CD4-positive, alpha-beta T cell (primary cell): Measurements from ENCODE around the gene TMEM235. TPM values are rescaled to one million over a fixed set of nuclear protein-coding genes. Genes with fewer than 3 reads are reported as not detected.

ENCODE experiments used
- ATAC-seq: fragments of 200-7000 bp; cut with Tn5 transposase; one replicate; pipeline ENCODE4 v1.10.0; 2022; ENCODE audit warnings: mild to moderate bottlenecking; ENCODE audit not compliant: poor library complexity
- CTCF ChIA-PET: fragments of 350-600 bp; sonication (Branson Sonifier 250); formaldehyde crosslinking; loops from one replicate; lab custom pipeline; 2021; ENCODE audit warnings: antibody characterized with exemption, inconsistent platforms; lab: Charles Lee
- POLR2A ChIA-PET: fragments of 350-600 bp; sonication (Branson Sonifier 250); formaldehyde crosslinking; loops from one replicate; lab custom pipeline; 2021; ENCODE audit warnings: antibody characterized with exemption, inconsistent platforms; lab: Charles Lee
- DNase-seq, 14 experiments: peaks; one replicate each; pipeline ENCODE4 v3.0.0-alpha.2; 2013 to 2020; ENCODE audit warnings: mixed read lengths in 2 of 14
- H3K27ac ChIP-seq, 2 donors: one replicate each; pipeline versions ENCODE4 v1.5.1 to v1.7.0; 2013; ENCODE audit warnings: low read length in 2 of 2, low read depth in 1 of 2, mild to moderate bottlenecking in 1 of 2
- H3K27me3 ChIP-seq, 2 experiments: 1 replicate in 1 of 2; 2 replicates in 1 of 2; pipeline versions ENCODE4 v1.6.1 to v1.7.0; 2013; ENCODE audit warnings: low read length in 2 of 2, control low read depth in 1 of 2, mild to moderate bottlenecking in 1 of 2, moderate library complexity in 1 of 2; ENCODE audit not compliant: insufficient read depth in 2 of 2, control insufficient read depth in 1 of 2
- H3K36me3 ChIP-seq: one replicate; pipeline ENCODE4 v1.6.1; 2013; ENCODE audit warnings: low read length, control low read depth; ENCODE audit not compliant: insufficient read depth
- H3K4me1 ChIP-seq: one replicate; pipeline ENCODE4 v1.6.1; 2013; ENCODE audit warnings: low read length, control low read depth; ENCODE audit not compliant: insufficient read depth
- H3K4me3 ChIP-seq: one replicate; pipeline ENCODE4 v1.5.1; 2013; ENCODE audit warnings: mild to moderate bottlenecking, low read length, moderate library complexity
- H3K9me3 ChIP-seq, 2 experiments: 1 replicate in 1 of 2; 2 replicates in 1 of 2; pipeline versions ENCODE4 v1.6.1 to v1.7.0; 2013; ENCODE audit warnings: low read length in 2 of 2, mild to moderate bottlenecking in 2 of 2, control low read depth in 1 of 2, moderate library complexity in 1 of 2; ENCODE audit not compliant: control insufficient read depth in 1 of 2, insufficient read depth in 1 of 2
- H3K27ac Mint-ChIP-seq: one replicate; pipeline ENCODE4 v1.8.0; 2020; ENCODE audit warnings: mixed read lengths
- H3K27me3 Mint-ChIP-seq: one replicate; pipeline ENCODE4 v1.8.0; 2021; ENCODE audit warnings: mixed read lengths
- H3K36me3 Mint-ChIP-seq: one replicate; pipeline ENCODE4 v1.8.0; 2021; ENCODE audit warnings: low read depth, mixed read lengths
- H3K4me1 Mint-ChIP-seq: one replicate; pipeline ENCODE4 v1.8.0; 2021; ENCODE audit warnings: low read depth, mixed read lengths
- H3K4me3 Mint-ChIP-seq: one replicate; pipeline ENCODE4 v1.8.0; 2020; ENCODE audit warnings: mild to moderate bottlenecking, mixed read lengths
- H3K9me3 Mint-ChIP-seq: one replicate; pipeline ENCODE4 v1.8.0; 2020; ENCODE audit warnings: mixed read lengths
- CTCF ChIP-seq: fragments of 200-600 bp; IDR thresholded peaks from one replicate; pipeline ENCODE4 v1.8.0; 2022; ENCODE audit warnings: antibody characterized with exemption, mild to moderate bottlenecking
- intact Hi-C, 2 experiments: fragments of 100-400 bp; cut with DNase I in 1 of 2; cut with micrococcal nuclease in 1 of 2; formaldehyde crosslinking; loops; one replicate each; pipeline versions ENCODE4 v1.15.1 to v1.9.0; 2023 to 2025; cut with DNase I, micrococcal nuclease
- total RNA-seq, 174 experiments: library from RNA in 2 of 174; stranded (reverse) in 2 of 174; gene quantifications; one replicate each; pipeline ENCODE4 v1.2.3 and lab custom pipeline; 2021 to 2026

The TMEM235 gene
- total RNA-seq, 2 experiments from 2014 or later, result not detected

- H3K36me3 Mint-ChIP-seq, result no peaks in the 10 kb centered on the region
- ATAC-seq (peak; percentile 19), DNase-seq (no peak)
- peak overlapping the region; percentile 95 for H3K27ac Mint-ChIP-seq
- peak overlapping the region in 1 of 2 donors; percentile 30 for H3K27ac ChIP-seq
- peak overlapping the region; percentile 59 for H3K4me3 Mint-ChIP-seq
- H3K9me3 ChIP-seq, result no peaks in the 10 kb centered on the region
- H3K9me3 Mint-ChIP-seq, result no peaks in the 10 kb centered on the region
- peaks cover 51% of the 10 kb centered on the region for H3K4me1 ChIP-seq
- ChIA-PET POLR2A (interaction anchor here (0.7 to 3.0 kb wide), 3 partner anchors 9 to 20 kb away, joined by 4 to 21 read pairs (median 15); no protein-coding TSS in a partner anchor), CTCF (interaction anchor here (1.9 to 2.6 kb wide), 2 partner anchors 21 to 150 kb away, joined by 7 to 14 read pairs; no protein-coding TSS in a partner anchor)
- H3K27me3 ChIP-seq, result no peaks in the 10 kb centered on the region
- H3K4me3 ChIP-seq, result no peak overlapping the region
- H3K4me1 Mint-ChIP-seq, result peaks cover 48% of the 10 kb centered on the region
- H3K27me3 Mint-ChIP-seq, result no peaks in the 10 kb centered on the region
- intact Hi-C loops, result loop anchor here in 1 of 2 experiments (1.0 kb wide), 3 partner anchors 11 to 89 kb away; partner anchors contain the start of gene SOCS3
- no peaks in the 10 kb centered on the region for H3K36me3 ChIP-seq
- no peak for TF ChIP-seq CTCF
Measured at GRCh38 chr17:78271419-78272170, 40.2 kb downstream of the TMEM235 start.

GRCh38 chr17:78272181-78272913 is 40.9 kb downstream of the TMEM235 start:
- ATAC-seq, result peak; percentile 90
- H3K4me1 Mint-ChIP-seq, result peaks cover 48% of the 10 kb centered on the region
- H3K36me3 Mint-ChIP-seq, result no peaks in the 10 kb centered on the region
- peak overlapping the region; percentile 95 for H3K27ac Mint-ChIP-seq
- Histone ChIP-seq H3K4me1 (peaks cover 50% of the 10 kb centered on the region), H3K27me3 (no peaks in the 10 kb centered on the region), H3K27ac (peak overlapping the region in 1 of 2 donors; percentile 30), H3K36me3 (no peaks in the 10 kb centered on the region), H3K4me3 (no peak overlapping the region), H3K9me3 (no peaks in the 10 kb centered on the region)
- intact Hi-C loops, result loop anchor here in 1 of 2 experiments (1.0 kb wide), 3 partner anchors 12 to 88 kb away; partner anchors contain the start of gene SOCS3
- H3K27me3 Mint-ChIP-seq, result no peaks in the 10 kb centered on the region
- H3K9me3 Mint-ChIP-seq, result no peaks in the 10 kb centered on the region
- POLR2A ChIA-PET, result interaction anchor here (0.6 to 2.6 kb wide), 7 partner anchors 10 to 40 kb away, joined by 3 to 21 read pairs (median 4); no protein-coding TSS in a partner anchor
- TF ChIP-seq CTCF, result no peak
- peak overlapping the region; percentile 59 for H3K4me3 Mint-ChIP-seq
- DNase-seq, result peak; percentile 47 to 88 (median 64)
- CTCF ChIA-PET, result interaction anchor here (0.9 to 2.6 kb wide), 4 partner anchors 10 to 150 kb away, joined by 3 to 14 read pairs (median 6); no protein-coding TSS in a partner anchor

- peaks cover 48% of the 10 kb centered on the region for H3K4me1 Mint-ChIP-seq
- POLR2A ChIA-PET, result interaction anchor here (0.6 to 2.6 kb wide), 7 partner anchors 10 to 39 kb away, joined by 3 to 21 read pairs (median 4); no protein-coding TSS in a partner anchor
- intact Hi-C loops, result loop anchor here in 1 of 2 experiments (1.0 kb wide), 3 partner anchors 13 to 87 kb away; partner anchors contain the start of gene SOCS3
Measured at GRCh38 chr17:78272914-78273258, 41.5 kb downstream of the TMEM235 start.

More at GRCh38 chr17:78272914-78273258, 41.5 kb downstream of the TMEM235 start:
- no peak for DNase-seq
- no peak for TF ChIP-seq CTCF
- Histone ChIP-seq H3K36me3 (no peaks in the 10 kb centered on the region), H3K4me3 (no peak overlapping the region), H3K27me3 (no peaks in the 10 kb centered on the region), H3K27ac (no peak overlapping the region), H3K9me3 (no peaks in the 10 kb centered on the region), H3K4me1 (peaks cover 53% of the 10 kb centered on the region)
- Mint-ChIP-seq H3K27ac (peak overlapping the region; percentile 95), H3K4me3 (peak overlapping the region; percentile 59), H3K9me3 (no peaks in the 10 kb centered on the region), H3K27me3 (no peaks in the 10 kb centered on the region), H3K36me3 (no peaks in the 10 kb centered on the region)
- no peak for ATAC-seq
- CTCF ChIA-PET, result interaction anchor here (0.9 to 2.6 kb wide), 4 partner anchors 11 to 149 kb away, joined by 3 to 14 read pairs (median 6); no protein-coding TSS in a partner anchor
